Uterus (tissue), 4 donors: ENCODE results near the gene CA10. TPM values are rescaled to one million over a fixed set of nuclear protein-coding genes. Genes with fewer than 3 reads are reported as not detected.

Experiments used
- DNase-seq, 2 donors: peaks; one replicate each; pipeline ENCODE4 v3.0.0-alpha.2; 2019 to 2020
- H3K27ac ChIP-seq, 2 donors: fragments of 200-600 bp; sonication (generic); 1 replicate in 1 of 2; 2 replicates in 1 of 2; pipeline ENCODE4 v1.5.1; 2016 to 2018
- H3K27me3 ChIP-seq, 2 donors: fragments of 200-600 bp; sonication (generic); one replicate each; pipeline ENCODE4 v1.5.1; 2018 to 2019; ENCODE audit warnings: control low read depth in 1 of 2
- H3K36me3 ChIP-seq, 2 donors: fragments of 200-600 bp; sonication (generic); one replicate each; pipeline ENCODE4 v1.5.1; 2019; ENCODE audit warnings: control low read depth in 1 of 2
- H3K4me1 ChIP-seq, 2 donors: fragments of 200-600 bp; sonication (generic); one replicate each; pipeline ENCODE4 v1.5.1; 2018 to 2019; ENCODE audit warnings: control low read depth in 1 of 2
- H3K4me3 ChIP-seq, 2 donors: fragments of 200-600 bp; sonication (generic); 1 replicate in 1 of 2; 2 replicates in 1 of 2; pipeline ENCODE4 v1.5.1; 2018 to 2019; ENCODE audit warnings: mild to moderate bottlenecking in 1 of 2
- H3K9me3 ChIP-seq, 2 donors: fragments of 200-600 bp; sonication (generic); one replicate each; pipeline ENCODE4 v1.5.1; 2019; ENCODE audit warnings: control low read depth in 1 of 2
- CTCF ChIP-seq, 4 experiments: fragments of 200-600 bp in 2 of 4; fragments of 450-650 bp in 2 of 4; sonication (generic) in 2 of 4; IDR thresholded peaks; one replicate each; pipeline ENCODE4 v1.5.1; 2016 to 2019; ENCODE audit warnings: antibody characterized with exemption in 4 of 4, mild to moderate bottlenecking in 2 of 4, moderate library complexity in 1 of 4
- POLR2A ChIP-seq, 2 donors: fragments of 450-650 bp; IDR thresholded peaks; one replicate each; pipeline ENCODE4 v1.6.1; 2016; ENCODE audit warnings: antibody characterized with exemption in 2 of 2, mild to moderate bottlenecking in 1 of 2, moderate library complexity in 1 of 2
- intact Hi-C: fragments of 100-400 bp; cut with DNase I; formaldehyde crosslinking; loops from one replicate; pipeline ENCODE4 v1.15.1; 2023; ENCODE audit warnings: low total_unique reads
- total RNA-seq, 4 donors: library from RNA; depleted of rRNA in 3 of 4; stranded (reverse); fragments of >200 nt in 3 of 4; gene quantifications; one replicate each; pipeline versions ENCODE4 v1.1.0 to v1.2.4, GENCODE V29; 2014 to 2023
- donor health status: DM: yes; HTN: yes; CAD: no.

The CA10 gene
- total RNA-seq, 4 donors from 2014 or later, result 5.3 TPM; not detected in 3

- no peaks in the 10 kb centered on the region for H3K27me3 ChIP-seq
- no peak for DNase-seq
- no peaks in the 10 kb centered on the region for H3K36me3 ChIP-seq
- no peak overlapping the region for H3K27ac ChIP-seq
- intact Hi-C loops, result no loop called here
- H3K4me1 ChIP-seq, result no peaks in the 10 kb centered on the region
- TF ChIP-seq POLR2A (IDR thresholded peaks at IDR 0.05), result no peak
- H3K4me3 ChIP-seq, result no peak overlapping the region
- H3K9me3 ChIP-seq, result no peaks in the 10 kb centered on the region
Observed at GRCh38 chr17:51799240-51799639, 359.3 kb downstream of the CA10 start.

DNA sequence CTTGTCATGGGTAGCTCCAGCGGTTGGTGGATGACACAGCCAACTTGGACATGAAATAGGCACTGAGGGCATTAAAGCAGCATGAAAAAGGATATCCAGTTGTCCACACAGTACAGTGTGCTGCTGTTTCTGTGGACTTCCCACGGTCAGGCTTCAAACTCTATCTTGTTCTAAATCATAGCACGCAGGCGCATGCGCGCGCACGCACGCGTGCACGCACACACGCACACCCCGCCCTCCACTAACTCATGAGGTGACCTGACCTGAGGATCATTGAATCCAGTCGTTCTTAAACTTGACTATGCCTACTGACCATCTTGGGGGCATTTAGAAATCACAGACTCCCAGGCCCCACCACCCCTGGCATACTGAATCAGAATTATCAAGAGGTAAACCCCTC lies 361.4 kb downstream of the CA10 start:
- intact Hi-C loops, result no loop called here
- no peak overlapping the region for H3K27ac ChIP-seq
- TF ChIP-seq CTCF (IDR thresholded peaks at IDR 0.05) (no peak), POLR2A (IDR thresholded peaks at IDR 0.05) (no peak)
- no peak for DNase-seq
- no peaks in the 10 kb centered on the region for H3K27me3 ChIP-seq
- H3K36me3 ChIP-seq, result no peaks in the 10 kb centered on the region
- no peaks in the 10 kb centered on the region for H3K9me3 ChIP-seq
- no peaks in the 10 kb centered on the region for H3K4me1 ChIP-seq
- no peak overlapping the region for H3K4me3 ChIP-seq

DNA sequence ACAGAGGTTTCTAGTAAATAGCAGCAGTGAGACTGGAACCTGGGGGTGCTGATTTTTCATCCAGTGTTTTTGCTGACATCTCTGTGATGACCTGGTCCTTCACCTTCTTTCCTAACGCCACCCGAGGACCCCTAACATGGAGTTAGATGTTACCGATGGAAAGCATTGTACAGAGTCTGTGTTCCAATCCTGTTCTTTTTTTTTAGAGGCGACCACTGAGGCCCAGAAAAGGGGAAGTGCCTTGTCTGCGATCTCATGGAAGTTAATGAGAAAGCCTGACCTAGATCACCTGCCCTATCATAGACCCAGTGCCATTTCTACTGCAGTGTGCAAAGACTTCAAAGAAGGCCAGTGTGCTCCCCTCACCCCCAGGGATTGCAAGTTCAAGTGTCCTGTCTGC lies 362.5 kb downstream of the CA10 start:
- no peak overlapping the region for H3K27ac ChIP-seq

GRCh38 chr17:51795401-51795800 lies 363.1 kb downstream of the CA10 start:
- no peak for DNase-seq
- Histone ChIP-seq H3K4me1 (no peaks in the 10 kb centered on the region), H3K27ac (no peak overlapping the region), H3K4me3 (no peak overlapping the region), H3K27me3 (no peaks in the 10 kb centered on the region), H3K36me3 (no peaks in the 10 kb centered on the region), H3K9me3 (no peaks in the 10 kb centered on the region)
- TF ChIP-seq CTCF (IDR thresholded peaks at IDR 0.05) (no peak), POLR2A (IDR thresholded peaks at IDR 0.05) (no peak)
- intact Hi-C loops, result no loop called here

More for the DNA sequence above, 362.5 kb downstream of the CA10 start:
- DNase-seq, result no peak
- Histone ChIP-seq H3K27me3 (no peaks in the 10 kb centered on the region), H3K9me3 (no peaks in the 10 kb centered on the region), H3K4me3 (no peak overlapping the region), H3K4me1 (no peaks in the 10 kb centered on the region), H3K36me3 (no peaks in the 10 kb centered on the region)
- TF ChIP-seq CTCF (IDR thresholded peaks at IDR 0.05), result no peak
- intact Hi-C loops, result no loop called here

DNA sequence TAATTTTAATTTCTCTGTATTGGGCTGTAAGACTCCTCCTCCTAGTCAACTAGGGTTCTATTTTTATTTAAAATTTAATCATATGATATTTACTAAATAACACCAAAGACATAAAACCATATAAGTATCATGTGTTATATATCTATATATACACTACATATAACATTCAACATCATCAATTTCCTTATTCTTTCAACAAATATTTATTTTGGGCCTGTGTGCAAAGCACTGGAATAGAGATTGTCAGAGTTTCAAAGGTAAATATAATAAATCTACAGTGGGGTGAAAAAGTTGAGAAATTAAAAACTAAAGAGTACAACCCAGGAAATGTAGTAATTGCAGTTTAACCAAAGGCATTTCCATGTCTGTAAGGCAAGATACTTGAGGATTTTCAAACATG lies 364.0 kb downstream of the CA10 start:
- Histone ChIP-seq H3K4me3 (no peak overlapping the region), H3K4me1 (no peaks in the 10 kb centered on the region), H3K27ac (no peak overlapping the region), H3K36me3 (no peaks in the 10 kb centered on the region), H3K27me3 (no peaks in the 10 kb centered on the region), H3K9me3 (no peaks in the 10 kb centered on the region)
- no peak for TF ChIP-seq CTCF (IDR thresholded peaks at IDR 0.05)
- no peak for TF ChIP-seq POLR2A (IDR thresholded peaks at IDR 0.05)
- intact Hi-C loops, result no loop called here
- no peak for DNase-seq

DNA sequence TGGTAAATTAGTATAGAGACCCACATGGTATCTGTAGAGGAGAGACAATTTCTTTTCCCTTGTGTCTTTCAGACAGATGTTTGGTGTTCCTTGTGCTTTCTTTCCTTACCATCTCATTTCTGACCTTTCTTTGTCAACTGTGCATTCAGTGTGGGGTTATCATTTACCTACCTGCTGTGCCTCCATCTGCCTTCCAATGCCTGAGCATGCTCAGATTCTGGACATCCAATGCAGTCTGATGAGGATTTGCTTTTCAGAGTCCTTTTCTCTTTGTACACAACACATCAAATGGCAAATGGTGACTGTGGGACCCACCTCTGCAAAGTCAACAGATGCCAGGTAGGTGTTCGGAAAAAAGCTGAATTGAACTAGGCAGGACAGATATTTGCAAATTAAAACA lies 364.8 kb downstream of the CA10 start:
- intact Hi-C loops, result no loop called here
- no peaks in the 10 kb centered on the region for H3K27me3 ChIP-seq
- H3K9me3 ChIP-seq, result no peaks in the 10 kb centered on the region
- H3K4me3 ChIP-seq, result no peak overlapping the region
- no peak overlapping the region for H3K27ac ChIP-seq
- DNase-seq, result no peak
- no peaks in the 10 kb centered on the region for H3K4me1 ChIP-seq
- no peaks in the 10 kb centered on the region for H3K36me3 ChIP-seq
- TF ChIP-seq CTCF (IDR thresholded peaks at IDR 0.05) (no peak), POLR2A (IDR thresholded peaks at IDR 0.05) (no peak)
